DMS53 (cell line): ENCODE measurements around the gene TEF.
"Not testable (repeated sequence)": the region's sequence is repeated elsewhere in the genome, so short reads cannot be mapped to it uniquely, and the experiment has no call there.

Experiments used
- DNase-seq: peaks from one replicate; lab custom pipeline; 2025; lab: John Stamatoyannopoulos, UW

The TEF gene

GRCh38 chr22:41425660-41426365 is 44.1 kb downstream of the TEF start:
- DNase-seq = no peak

GRCh38 chr22:41429232-41429950 is 47.6 kb downstream of the TEF start:
- no peak for DNase-seq

- no peak for DNase-seq
Observed at GRCh38 chr22:41429951-41430332, 48.2 kb downstream of the TEF start.

- no peak for DNase-seq
Observed at GRCh38 chr22:41431656-41432055, 49.9 kb downstream of the TEF start.

- not testable (repeated sequence) for DNase-seq
Observed at GRCh38 chr22:41433480-41433879, 51.7 kb downstream of the TEF start.

GRCh38 chr22:41434361-41435003 is 52.7 kb downstream of the TEF start:
- not testable (repeated sequence) for DNase-seq

GRCh38 chr22:41435560-41435959 is 53.8 kb downstream of the TEF start:
- DNase-seq = no peak

GRCh38 chr22:41436322-41437113 is 54.8 kb downstream of the TEF start:
- DNase-seq = no peak

- DNase-seq = no peak
Observed at GRCh38 chr22:41437198-41437597, 55.5 kb downstream of the TEF start.

- not testable (repeated sequence) for DNase-seq
Observed at GRCh38 chr22:41440511-41440910, 58.8 kb downstream of the TEF start.

- no peak for DNase-seq
Observed at GRCh38 chr22:41442240-41442792, 60.6 kb downstream of the TEF start.

GRCh38 chr22:41444360-41445128 is 62.8 kb downstream of the TEF start:
- peak; percentile 94 for DNase-seq

- peak; percentile 62 for DNase-seq
Observed at GRCh38 chr22:41445129-41446056, 63.7 kb downstream of the TEF start.

- peak; percentile 56 for DNase-seq
Observed at GRCh38 chr22:41446057-41446501, 64.3 kb downstream of the TEF start.

GRCh38 chr22:41446639-41447434 is 65.1 kb downstream of the TEF start, which contains the start of gene TOB2:
TSS of gene TOB2 (minus strand) at chr22:41446801. CDS start at chr22:41437345, 9,456 bp downstream.
- DNase-seq = peak; percentile 97

GRCh38 chr22:41447435-41448188 is 65.9 kb downstream of the TEF start:
- peak; percentile 82 for DNase-seq

- DNase-seq = peak; percentile 98
Observed at GRCh38 chr22:41448189-41448808, 66.6 kb downstream of the TEF start.
